ENCODE results near the gene TCP10L. TPM values are rescaled to one million over a fixed set of nuclear protein-coding genes. Genes with fewer than 3 reads are reported as not detected.
"Not testable (repeated sequence)": the region's sequence is repeated elsewhere in the genome, so short reads cannot be mapped to it uniquely, and the experiment has no call there.

TCP10L gene
- total and polyA plus RNA-seq, 7 donors = 0.27 to 1.9 (median 0.50) TPM; not detected in 1

GRCh38 chr21:32566741-32567389 lies 18.5 kb downstream of the TCP10L start:
- intact Hi-C loops (cut with DNase I) = loop anchor here in 1 of 2 donors (5.0 kb wide), 1 partner anchor 165 kb away; no protein-coding TSS in a partner anchor

GRCh38 chr21:32565856-32566465 lies 19.4 kb downstream of the TCP10L start:
- WGBS, 3 donors = 92 to 95% (median 93%) methylated on average over 2 of the region's 2 CpGs
- H3K4me1 ChIP-seq = peaks cover 7% of the 10 kb centered on the region
- no peak overlapping the region for H3K4me3 ChIP-seq
- no peak for DNase-seq
- ATAC-seq = no peak
- intact Hi-C loops (cut with DNase I) = loop anchor here in 1 of 2 donors (5.0 kb wide), 1 partner anchor 164 kb away; no protein-coding TSS in a partner anchor
- TF ChIP-seq CTCF (IDR thresholded peaks at IDR 0.05) = no peak
- no peaks in the 10 kb centered on the region for H3K36me3 ChIP-seq (ENCODE audit: insufficient read depth in 1 of 2, low read depth in 1 of 2)
- no peak overlapping the region for H3K27ac ChIP-seq
- no peaks in the 10 kb centered on the region for H3K27me3 ChIP-seq (ENCODE audit: insufficient read depth in 3 of 3, low read length in 2 of 3)
- no peaks in the 10 kb centered on the region for H3K9me3 ChIP-seq

More at GRCh38 chr21:32566741-32567389, 18.5 kb downstream of the TCP10L start:
- WGBS, 3 donors = 80 to 87% (median 83%) methylated on average over 5 of the region's 5 CpGs
- no peak for TF ChIP-seq CTCF (IDR thresholded peaks at IDR 0.05)
- H3K27ac ChIP-seq = no peak overlapping the region
- no peaks in the 10 kb centered on the region for H3K9me3 ChIP-seq
- no peak overlapping the region for H3K4me3 ChIP-seq
- no peaks in the 10 kb centered on the region for H3K27me3 ChIP-seq (ENCODE audit: insufficient read depth in 3 of 3, low read length in 2 of 3)
- H3K4me1 ChIP-seq = peaks cover 7% of the 10 kb centered on the region
- H3K36me3 ChIP-seq (ENCODE audit: insufficient read depth in 1 of 2, low read depth in 1 of 2) = no peaks in the 10 kb centered on the region
- ATAC-seq (no peak), DNase-seq (no peak)

- Histone ChIP-seq H3K36me3 (ENCODE audit: insufficient read depth in 1 of 2, low read depth in 1 of 2) (no peaks in the 10 kb centered on the region), H3K27me3 (ENCODE audit: insufficient read depth in 3 of 3, low read length in 2 of 3) (no peaks in the 10 kb centered on the region), H3K4me3 (no peak overlapping the region), H3K9me3 (no peaks in the 10 kb centered on the region), H3K4me1 (no peaks in the 10 kb centered on the region), H3K27ac (peak overlapping the region; percentile 2)
- TF ChIP-seq CTCF (IDR thresholded peaks at IDR 0.05) = no peak
- ATAC-seq (no peak), DNase-seq (no peak)
- 89 to 95% (median 91%) methylated on average over 2 of the region's 2 CpGs for WGBS, 3 donors
- intact Hi-C loops (cut with DNase I) = no loop called here
Observed at GRCh38 chr21:32562915-32563314, 22.4 kb downstream of the TCP10L start.

- 50 to 63% (median 50%) methylated on average over 5 of the region's 5 CpGs for WGBS, 3 donors
- no peak for ATAC-seq
- no peaks in the 10 kb centered on the region for H3K36me3 ChIP-seq (ENCODE audit: insufficient read depth in 1 of 2, low read depth in 1 of 2)
- H3K4me1 ChIP-seq = no peaks in the 10 kb centered on the region
- peak overlapping the region; percentile 2 for H3K27ac ChIP-seq
- H3K9me3 ChIP-seq = no peaks in the 10 kb centered on the region
- intact Hi-C loops (cut with DNase I) = no loop called here
- H3K4me3 ChIP-seq = no peak overlapping the region
- H3K27me3 ChIP-seq (ENCODE audit: insufficient read depth in 3 of 3, low read length in 2 of 3) = no peaks in the 10 kb centered on the region
- peak; percentile 28 for TF ChIP-seq CTCF (IDR thresholded peaks at IDR 0.05)
- DNase-seq = no peak
Observed at GRCh38 chr21:32562426-32562825, 22.9 kb downstream of the TCP10L start.

- H3K4me1 ChIP-seq; H3K4me3 ChIP-seq; ATAC-seq; DNase-seq; H3K36me3 ChIP-seq (ENCODE audit: insufficient read depth in 1 of 2, low read depth in 1 of 2); H3K27ac ChIP-seq; H3K27me3 ChIP-seq (ENCODE audit: insufficient read depth in 3 of 3, low read length in 2 of 3); H3K9me3 ChIP-seq; intact Hi-C loops (cut with DNase I): not testable (repeated sequence)
- 67 to 80% (median 68%) methylated on average over 1 of the region's 1 CpG for WGBS, 3 donors
Observed at GRCh38 chr21:32561476-32561875, 23.8 kb downstream of the TCP10L start.
